Ectodermal cell (in vitro differentiated cells): ENCODE measurements around the gene COL4A5.

Source experiments
- H3K27ac ChIP-seq: 2 replicates; pipeline ENCODE4 v1.7.0; 2013; ENCODE audit warnings: mild to moderate bottlenecking, low read depth, low read length; ENCODE audit not compliant: insufficient read depth, poor library complexity, severe bottlenecking
- H3K27me3 ChIP-seq: 2 replicates; pipeline ENCODE4 v1.7.0; 2013; ENCODE audit warnings: mild to moderate bottlenecking, low read length; ENCODE audit not compliant: insufficient read depth, control insufficient read depth, poor library complexity, severe bottlenecking
- H3K36me3 ChIP-seq: one replicate; pipeline ENCODE4 v1.7.0; 2013; ENCODE audit warnings: low read length; ENCODE audit not compliant: control insufficient read depth, insufficient read depth
- H3K4me1 ChIP-seq: one replicate; pipeline ENCODE4 v1.7.0; 2013; ENCODE audit warnings: low read length; ENCODE audit not compliant: control insufficient read depth, insufficient read depth
- H3K4me3 ChIP-seq: 2 replicates; pipeline ENCODE4 v1.7.0; 2013; ENCODE audit warnings: low read depth, low read length, control low read depth; ENCODE audit not compliant: insufficient read depth
- H3K9me3 ChIP-seq: 2 replicates; pipeline ENCODE4 v1.7.0; 2013; ENCODE audit warnings: mild to moderate bottlenecking, low read length, moderate library complexity; ENCODE audit not compliant: control insufficient read depth
- WGBS, 2 experiments: methylation state at CpG; one replicate each; pipeline ENCODE4 v1.1.7; 2013; ENCODE audit warnings: missing lambda C conversion rate in 2 of 2; 5-methylcytosine and 5-hydroxymethylcytosine counted together

The COL4A5 gene

GRCh38 chrX:108614616-108615015 is 175.0 kb downstream of the COL4A5 start:
- H3K4me3 ChIP-seq = no peak overlapping the region
- no peak overlapping the region for H3K27ac ChIP-seq
- no peaks in the 10 kb centered on the region for H3K4me1 ChIP-seq
- no peaks in the 10 kb centered on the region for H3K27me3 ChIP-seq
- H3K36me3 ChIP-seq = no peaks in the 10 kb centered on the region
- no peaks in the 10 kb centered on the region for H3K9me3 ChIP-seq

GRCh38 chrX:108640817-108641216 is 201.2 kb downstream of the COL4A5 start:
- H3K27me3 ChIP-seq = no peaks in the 10 kb centered on the region

GRCh38 chrX:108641589-108642272 is 202.1 kb downstream of the COL4A5 start:
- 90 to 96% methylated on average over 4 to 5 of the region's 6 CpGs for WGBS, 2 experiments
- no peak overlapping the region for H3K4me3 ChIP-seq
- no peak overlapping the region for H3K27ac ChIP-seq
- peaks cover 6% of the 10 kb centered on the region for H3K36me3 ChIP-seq
- H3K9me3 ChIP-seq = no peaks in the 10 kb centered on the region
- no peaks in the 10 kb centered on the region for H3K27me3 ChIP-seq
- H3K4me1 ChIP-seq = no peaks in the 10 kb centered on the region

More at GRCh38 chrX:108640817-108641216, 201.2 kb downstream of the COL4A5 start:
- H3K9me3 ChIP-seq = no peaks in the 10 kb centered on the region
- no peak overlapping the region for H3K4me3 ChIP-seq
- no peak overlapping the region for H3K27ac ChIP-seq
- peaks cover 6% of the 10 kb centered on the region for H3K36me3 ChIP-seq
- no peaks in the 10 kb centered on the region for H3K4me1 ChIP-seq

GRCh38 chrX:108642273-108642628 is 202.6 kb downstream of the COL4A5 start:
- H3K4me1 ChIP-seq = no peaks in the 10 kb centered on the region
- WGBS, 2 experiments = 94 to 100% methylated on average over 1 of the region's 1 CpG
- H3K4me3 ChIP-seq = no peak overlapping the region
- H3K9me3 ChIP-seq = no peaks in the 10 kb centered on the region
- H3K27me3 ChIP-seq = no peaks in the 10 kb centered on the region
- H3K27ac ChIP-seq = no peak overlapping the region
- peaks cover 6% of the 10 kb centered on the region for H3K36me3 ChIP-seq

- H3K27me3 ChIP-seq = no peaks in the 10 kb centered on the region
- no peak overlapping the region for H3K27ac ChIP-seq
- H3K4me3 ChIP-seq = no peak overlapping the region
- WGBS, 2 experiments = 98 to 100% methylated on average over 3 of the region's 3 CpGs
- no peaks in the 10 kb centered on the region for H3K4me1 ChIP-seq
- H3K36me3 ChIP-seq = no peaks in the 10 kb centered on the region
- no peaks in the 10 kb centered on the region for H3K9me3 ChIP-seq
Measured at GRCh38 chrX:108664701-108665100, 225.1 kb downstream of the COL4A5 start.

GRCh38 chrX:108666101-108666500 is 226.5 kb downstream of the COL4A5 start:
- WGBS, 2 experiments = no CpG with 5 or more reads among the region's 1 CpG
- Histone ChIP-seq H3K36me3 (no peaks in the 10 kb centered on the region), H3K27ac (no peak overlapping the region), H3K9me3 (no peaks in the 10 kb centered on the region), H3K4me1 (no peaks in the 10 kb centered on the region), H3K4me3 (no peak overlapping the region), H3K27me3 (no peaks in the 10 kb centered on the region)

GRCh38 chrX:108671526-108671925 is 231.9 kb downstream of the COL4A5 start:
- no peaks in the 10 kb centered on the region for H3K27me3 ChIP-seq

GRCh38 chrX:108696690-108697089 is 257.1 kb downstream of the COL4A5 start:
- no peak overlapping the region for H3K27ac ChIP-seq
- no peaks in the 10 kb centered on the region for H3K9me3 ChIP-seq
- H3K4me3 ChIP-seq = no peak overlapping the region
- no peaks in the 10 kb centered on the region for H3K36me3 ChIP-seq
- H3K4me1 ChIP-seq = no peaks in the 10 kb centered on the region
- no peaks in the 10 kb centered on the region for H3K27me3 ChIP-seq
- WGBS, 2 experiments = 95 to 100% methylated on average over 2 of the region's 3 CpGs

More at GRCh38 chrX:108671526-108671925, 231.9 kb downstream of the COL4A5 start:
- WGBS, 2 experiments = 92 to 95% methylated on average over 2 of the region's 2 CpGs
- H3K36me3 ChIP-seq = no peaks in the 10 kb centered on the region
- no peak overlapping the region for H3K27ac ChIP-seq
- H3K4me3 ChIP-seq = no peak overlapping the region
- no peaks in the 10 kb centered on the region for H3K4me1 ChIP-seq
- H3K9me3 ChIP-seq = no peaks in the 10 kb centered on the region

GRCh38 chrX:108699368-108699767 is 259.7 kb downstream of the COL4A5 start:
- Histone ChIP-seq H3K27ac (no peak overlapping the region), H3K4me1 (no peaks in the 10 kb centered on the region)

GRCh38 chrX:108701633-108702032 is 262.0 kb downstream of the COL4A5 start:
- WGBS, 2 experiments = 84 to 98% methylated on average over 2 of the region's 2 CpGs
- no peaks in the 10 kb centered on the region for H3K36me3 ChIP-seq
- H3K27ac ChIP-seq = no peak overlapping the region
- H3K4me1 ChIP-seq = no peaks in the 10 kb centered on the region
- no peak overlapping the region for H3K4me3 ChIP-seq
- H3K9me3 ChIP-seq = no peaks in the 10 kb centered on the region
- H3K27me3 ChIP-seq = no peaks in the 10 kb centered on the region

More at GRCh38 chrX:108699368-108699767, 259.7 kb downstream of the COL4A5 start:
- no peak overlapping the region for H3K4me3 ChIP-seq
- 47 to 70% methylated on average over 1 of the region's 1 CpG for WGBS, 2 experiments
- H3K36me3 ChIP-seq = no peaks in the 10 kb centered on the region
- no peaks in the 10 kb centered on the region for H3K27me3 ChIP-seq
- H3K9me3 ChIP-seq = no peaks in the 10 kb centered on the region

- Histone ChIP-seq H3K9me3 (no peaks in the 10 kb centered on the region), H3K4me1 (no peaks in the 10 kb centered on the region), H3K27ac (no peak overlapping the region), H3K4me3 (no peak overlapping the region), H3K27me3 (no peaks in the 10 kb centered on the region), H3K36me3 (no peaks in the 10 kb centered on the region)
- 83% methylated on average over 1 of the region's 1 CpG; no CpG with 5 or more reads in 1 of the 2 experiments for WGBS, 2 experiments
Measured at GRCh38 chrX:108702530-108702929, 262.9 kb downstream of the COL4A5 start.
